Gastroesophageal sphincter (tissue), 3 donors: ENCODE results near the gene KLHDC7A.

Experiments used
- EP300 ChIP-seq: sonication (generic); formaldehyde crosslinking; IDR thresholded peaks from one replicate; pipeline ENCODE4 v1.6.1; 2017; ENCODE audit warnings: antibody characterized with exemption, mild to moderate bottlenecking
- POLR2A ChIP-seq, 2 donors: fragments of 450-650 bp; IDR thresholded peaks; one replicate each; pipeline ENCODE4 v1.6.1; 2017; ENCODE audit warnings: antibody characterized with exemption in 2 of 2, mild to moderate bottlenecking in 2 of 2, moderate library complexity in 1 of 2
- POLR2AphosphoS5 ChIP-seq: sonication (generic); formaldehyde crosslinking; IDR thresholded peaks from one replicate; pipeline ENCODE4 v1.6.1; 2017; ENCODE audit warnings: antibody characterized with exemption
- TF ChIP-seq, protein P1 (sequence below), 4 experiments: fragments of 200-600 bp in 2 of 4; fragments of 450-650 bp in 2 of 4; sonication (generic) in 1 of 4; IDR thresholded peaks; one replicate each; pipeline ENCODE4 v1.5.1; 2017 to 2019; ENCODE audit warnings: antibody characterized with exemption in 4 of 4, mild to moderate bottlenecking in 2 of 4, moderate library complexity in 2 of 4

DNA sequence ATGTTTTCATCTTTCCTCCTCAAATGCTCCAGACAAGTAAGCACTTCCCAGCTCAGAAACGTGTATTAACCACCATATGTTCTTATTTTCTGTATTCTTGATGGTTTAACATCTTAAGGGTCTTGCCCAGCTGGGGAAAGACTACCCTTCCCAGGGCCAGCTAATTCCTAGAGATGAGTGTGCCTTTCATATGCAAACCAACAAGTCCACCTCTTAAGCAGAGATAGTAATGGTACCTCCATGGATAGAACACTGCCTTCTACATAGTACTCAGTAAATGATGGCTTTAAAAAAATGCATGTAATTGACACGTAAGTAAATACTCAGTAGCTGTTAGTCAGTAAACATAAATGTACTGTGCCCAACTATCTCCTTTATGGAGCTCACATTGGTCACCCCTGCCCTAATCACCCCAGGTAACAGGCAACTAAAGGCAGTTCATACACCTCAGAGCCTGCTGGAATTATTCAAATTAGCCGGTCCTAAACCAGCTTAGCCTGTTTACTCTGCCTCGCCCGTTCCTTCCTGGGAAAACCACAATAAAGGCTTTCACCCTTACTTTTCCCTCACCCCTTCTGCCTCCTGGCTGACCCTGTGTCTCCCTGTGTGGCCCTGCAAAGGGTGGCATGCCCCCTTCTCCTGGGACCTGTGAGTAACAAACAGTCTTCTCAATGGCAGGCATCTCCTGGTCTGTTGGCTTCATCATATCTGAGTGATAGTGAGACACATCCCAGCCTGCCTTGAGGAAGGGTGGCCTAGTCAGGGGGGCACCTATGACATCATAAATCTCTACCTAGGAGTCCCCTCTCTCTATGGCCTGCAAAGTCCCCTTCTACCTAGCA, 40.1 kb upstream of the KLHDC7A start:
- TF ChIP-seq, protein P1, sequence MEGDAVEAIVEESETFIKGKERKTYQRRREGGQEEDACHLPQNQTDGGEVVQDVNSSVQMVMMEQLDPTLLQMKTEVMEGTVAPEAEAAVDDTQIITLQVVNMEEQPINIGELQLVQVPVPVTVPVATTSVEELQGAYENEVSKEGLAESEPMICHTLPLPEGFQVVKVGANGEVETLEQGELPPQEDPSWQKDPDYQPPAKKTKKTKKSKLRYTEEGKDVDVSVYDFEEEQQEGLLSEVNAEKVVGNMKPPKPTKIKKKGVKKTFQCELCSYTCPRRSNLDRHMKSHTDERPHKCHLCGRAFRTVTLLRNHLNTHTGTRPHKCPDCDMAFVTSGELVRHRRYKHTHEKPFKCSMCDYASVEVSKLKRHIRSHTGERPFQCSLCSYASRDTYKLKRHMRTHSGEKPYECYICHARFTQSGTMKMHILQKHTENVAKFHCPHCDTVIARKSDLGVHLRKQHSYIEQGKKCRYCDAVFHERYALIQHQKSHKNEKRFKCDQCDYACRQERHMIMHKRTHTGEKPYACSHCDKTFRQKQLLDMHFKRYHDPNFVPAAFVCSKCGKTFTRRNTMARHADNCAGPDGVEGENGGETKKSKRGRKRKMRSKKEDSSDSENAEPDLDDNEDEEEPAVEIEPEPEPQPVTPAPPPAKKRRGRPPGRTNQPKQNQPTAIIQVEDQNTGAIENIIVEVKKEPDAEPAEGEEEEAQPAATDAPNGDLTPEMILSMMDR (IDR thresholded peaks at IDR 0.05): no peak
- no peak for TF ChIP-seq POLR2AphosphoS5
- no peak for TF ChIP-seq POLR2A (IDR thresholded peaks at IDR 0.05)
- TF ChIP-seq EP300: no peak
